Testis (tissue), 3 donors: Measurements from ENCODE around the gene DDR1. TPM values are rescaled to one million over a fixed set of nuclear protein-coding genes. Genes with fewer than 3 reads are reported as not detected.

ENCODE experiments used
- DNase-seq: peaks from one replicate; pipeline ENCODE4 v3.0.0-alpha.2; 2019
- H3K27ac ChIP-seq, 2 donors: fragments of 200-600 bp; sonication (generic); one replicate each; pipeline ENCODE4 v1.5.1; 2019
- H3K27me3 ChIP-seq: fragments of 200-600 bp; sonication (generic); one replicate; pipeline ENCODE4 v1.5.1; 2019
- H3K36me3 ChIP-seq: fragments of 200-600 bp; sonication (generic); one replicate; pipeline ENCODE4 v1.5.1; 2017; ENCODE audit warnings: low read depth; ENCODE audit errors: missing control alignments
- H3K4me1 ChIP-seq: fragments of 200-600 bp; sonication (generic); one replicate; pipeline ENCODE4 v1.5.1; 2019
- H3K4me3 ChIP-seq, 2 donors: fragments of 200-600 bp; sonication (generic); one replicate each; pipeline ENCODE4 v1.5.1; 2017 to 2019
- H3K9me3 ChIP-seq: fragments of 200-600 bp; sonication (generic); one replicate; pipeline ENCODE4 v1.5.1; 2017
- CTCF ChIP-seq, 3 experiments: fragments of 450-650 bp in 2 of 3; fragments of 200-600 bp in 1 of 3; sonication (generic) in 1 of 3; IDR thresholded peaks; one replicate each; pipeline ENCODE4 v1.5.1; 2016 to 2019; ENCODE audit warnings: antibody characterized with exemption in 3 of 3, mild to moderate bottlenecking in 2 of 3, moderate library complexity in 1 of 3
- POLR2A ChIP-seq: fragments of 450-650 bp; IDR thresholded peaks from one replicate; pipeline ENCODE4 v1.6.1; 2017; ENCODE audit warnings: antibody characterized with exemption, mild to moderate bottlenecking, moderate library complexity
- WGBS, 2 donors: methylation state at CpG; one replicate each; pipeline ENCODE4 v1.1.5; 2018; 5-methylcytosine and 5-hydroxymethylcytosine counted together
- intact Hi-C: fragments of 100-400 bp; cut with DNase I; formaldehyde crosslinking; loops from one replicate; pipeline ENCODE4 v1.15.1; 2023; ENCODE audit warnings: low total_unique reads
- microRNA-seq, 2 donors: library from miRNA; unstranded; fragments of <30 nt; microRNA quantifications; one replicate each; pipeline ENCODE4, GENCODE V29; 2016; ENCODE audit warnings: borderline number of aligned reads in 2 of 2, borderline replicate concordance in 1 of 2
- polyA plus RNA-seq: library from polyadenylated mRNA; stranded (reverse); fragments of 350-450 nt; fragmentation: Illumina TruSeq; extraction: RNeasy Lipid Tissue Mini Kit (QIAGEN cat#74804); gene quantifications from one replicate; pipeline ENCODE4 v1.2.3, GENCODE V29; 2014; ENCODE audit warnings: low read depth, low replicate concordance; ENCODE audit not compliant: insufficient read depth
- small RNA-seq, 2 donors: library from RNA; depleted of rRNA; stranded (forward); fragments of <200 nt; gene quantifications; one replicate each; pipeline ENCODE3, GENCODE V24; 2016
- total RNA-seq, 2 donors: library from RNA; depleted of rRNA; stranded (reverse); fragments of >200 nt; gene quantifications; one replicate each; pipeline ENCODE4 v1.2.3, GENCODE V29; 2016

DDR1 gene
- total and polyA plus RNA-seq, 3 donors from 2014 or later: 33.8 to 97.6 (median 94.6) TPM

GRCh38 chr6:30947231-30947630, 62.9 kb downstream of the DDR1 start:
- Histone ChIP-seq H3K4me1 (no peaks in the 10 kb centered on the region), H3K9me3 (no peaks in the 10 kb centered on the region), H3K4me3 (no peak overlapping the region), H3K36me3 (no peaks in the 10 kb centered on the region), H3K27ac (no peak overlapping the region), H3K27me3 (no peaks in the 10 kb centered on the region)
- intact Hi-C loops: no loop called here
- no peak for DNase-seq
- TF ChIP-seq POLR2A (no peak), CTCF (IDR thresholded peaks at IDR 0.05) (no peak)
- WGBS, 2 donors: 84 to 93% methylated on average over 4 of the region's 4 CpGs

- Histone ChIP-seq H3K27me3 (no peaks in the 10 kb centered on the region), H3K27ac (no peak overlapping the region), H3K36me3 (no peaks in the 10 kb centered on the region), H3K9me3 (no peaks in the 10 kb centered on the region), H3K4me3 (no peak overlapping the region), H3K4me1 (no peaks in the 10 kb centered on the region)
- no peak for DNase-seq
- intact Hi-C loops: no loop called here
- TF ChIP-seq CTCF (IDR thresholded peaks at IDR 0.05) (no peak), POLR2A (no peak)
- WGBS, 2 donors: 95 to 98% methylated on average over 6 of the region's 6 CpGs
These were observed 64.5 kb downstream of the DDR1 start for GRCh38 chr6:30948811-30949210.

Small RNA genes within 50 kb of the gene (microRNA-seq; reads per million reads assigned to microRNA genes)
- gene MIR4640: 0 to 2.1 reads per million in 2 donors

Small RNA genes within 50 kb of the gene (small RNA-seq; reads per million reads assigned to genes)
- 0 reads per million in 2 donors for gene RF00019

Other genes with a start within 250 kb of the DDR1 start
- 10 to 100 TPM; 17.8 to 22.0 TPM for gene C6orf136, start 237.4 kb upstream of the DDR1 start, total RNA-seq
- 26.0 TPM for gene C6orf136, start 237.4 kb upstream of the DDR1 start, polyA plus RNA-seq
- 10 to 100 TPM; 68.0 TPM for gene DHX16, start 211.5 kb upstream of the DDR1 start, total RNA-seq
- gene DHX16, start 211.5 kb upstream of the DDR1 start, polyA plus RNA-seq: 109 TPM
- gene PPP1R18, start 197.9 kb upstream of the DDR1 start, total RNA-seq: 1 to 10 TPM; 9.0 to 9.3 TPM
- 24.9 TPM for gene PPP1R18, start 197.9 kb upstream of the DDR1 start, polyA plus RNA-seq
- gene NRM, start 193.5 kb upstream of the DDR1 start, total RNA-seq: 10 to 100 TPM in 1 of 2 donors, 1 to 10 TPM in 1; 9.5 to 10.5 TPM
- 26.6 TPM for gene NRM, start 193.5 kb upstream of the DDR1 start, polyA plus RNA-seq
- 10 to 100 TPM; 56.6 to 79.3 TPM for gene MDC1, start 167.2 kb upstream of the DDR1 start, total RNA-seq
- gene MDC1, start 167.2 kb upstream of the DDR1 start, polyA plus RNA-seq: 155 TPM
- gene TUBB, start 164.2 kb upstream of the DDR1 start, total RNA-seq: 100 to 1,000 TPM; 173 to 252 TPM
- gene TUBB, start 164.2 kb upstream of the DDR1 start, polyA plus RNA-seq: 309 TPM
- 10 to 100 TPM; 84.1 to 88.1 TPM for gene FLOT1, start 141.8 kb upstream of the DDR1 start, total RNA-seq
- gene FLOT1, start 141.8 kb upstream of the DDR1 start, polyA plus RNA-seq: 169 TPM
- gene IER3, start 140.0 kb upstream of the DDR1 start, total RNA-seq: 1 to 10 TPM; 1.4 to 7.7 TPM
- 11.1 TPM for gene IER3, start 140.0 kb upstream of the DDR1 start, polyA plus RNA-seq
- gene GTF2H4, start 23.7 kb downstream of the DDR1 start, total RNA-seq: 10 to 100 TPM; 23.0 to 30.6 TPM
- gene GTF2H4, start 23.7 kb downstream of the DDR1 start, polyA plus RNA-seq: 38.1 TPM
- 10 to 100 TPM; 36.5 to 45.5 TPM for gene VARS2, start 29.7 kb downstream of the DDR1 start, total RNA-seq
- gene VARS2, start 29.7 kb downstream of the DDR1 start, polyA plus RNA-seq: 31.4 TPM
- gene SFTA2, start 47.7 kb downstream of the DDR1 start, total RNA-seq: not detected
- gene SFTA2, start 47.7 kb downstream of the DDR1 start, polyA plus RNA-seq: 0.94 TPM
- under 1 TPM in 1 of 2 donors, not detected in 1; 0.19 TPM for gene MUCL3, start 56.5 kb downstream of the DDR1 start, total RNA-seq
- 0.45 TPM for gene MUCL3, start 56.5 kb downstream of the DDR1 start, polyA plus RNA-seq
- gene MUC21, start 99.2 kb downstream of the DDR1 start, total RNA-seq: not detected
- gene MUC21, start 99.2 kb downstream of the DDR1 start, polyA plus RNA-seq: 0.12 TPM
- gene MUC22, start 126.0 kb downstream of the DDR1 start, total RNA-seq: under 1 TPM; 0.31 to 0.87 TPM
- gene MUC22, start 126.0 kb downstream of the DDR1 start, polyA plus RNA-seq: 0.21 TPM
- not detected for gene C6orf15, start 228.1 kb downstream of the DDR1 start, total RNA-seq
- gene C6orf15, start 228.1 kb downstream of the DDR1 start, polyA plus RNA-seq: not detected
- gene PSORS1C1, start 230.3 kb downstream of the DDR1 start, total RNA-seq: 10 to 100 TPM; 28.0 to 32.7 TPM
- gene PSORS1C1, start 230.3 kb downstream of the DDR1 start, polyA plus RNA-seq: 126 TPM
- gene CDSN, start 235.9 kb downstream of the DDR1 start, total RNA-seq: under 1 TPM in 1 of 2 donors, not detected in 1; 0.06 TPM
- 0.32 TPM for gene CDSN, start 235.9 kb downstream of the DDR1 start, polyA plus RNA-seq